ENCODE data around the gene PALD1.

GRCh38 chr10:70565556-70566514, 87.3 kb downstream of the PALD1 start:
- TF ChIP-seq CTCF (IDR thresholded peaks at IDR 0.05) (no peak), POLR2AphosphoS5 (IDR thresholded peaks at IDR 0.05) (no peak)
